HG03469 (cell line): ENCODE measurements around the gene PSTPIP1.

Source experiments
- ATAC-seq: cut with Tn5 transposase; IDR thresholded peaks from one replicate; pipeline ENCODE4 v1.9.1; 2021; ENCODE audit warnings: mild to moderate bottlenecking, moderate library complexity, moderate number of reproducible peaks; ENCODE audit not compliant: unreplicated experiment

Gene PSTPIP1

GRCh38 chr15:77028451-77029165 lies 33.7 kb downstream of the PSTPIP1 start:
- ATAC-seq: no peak

DNA sequence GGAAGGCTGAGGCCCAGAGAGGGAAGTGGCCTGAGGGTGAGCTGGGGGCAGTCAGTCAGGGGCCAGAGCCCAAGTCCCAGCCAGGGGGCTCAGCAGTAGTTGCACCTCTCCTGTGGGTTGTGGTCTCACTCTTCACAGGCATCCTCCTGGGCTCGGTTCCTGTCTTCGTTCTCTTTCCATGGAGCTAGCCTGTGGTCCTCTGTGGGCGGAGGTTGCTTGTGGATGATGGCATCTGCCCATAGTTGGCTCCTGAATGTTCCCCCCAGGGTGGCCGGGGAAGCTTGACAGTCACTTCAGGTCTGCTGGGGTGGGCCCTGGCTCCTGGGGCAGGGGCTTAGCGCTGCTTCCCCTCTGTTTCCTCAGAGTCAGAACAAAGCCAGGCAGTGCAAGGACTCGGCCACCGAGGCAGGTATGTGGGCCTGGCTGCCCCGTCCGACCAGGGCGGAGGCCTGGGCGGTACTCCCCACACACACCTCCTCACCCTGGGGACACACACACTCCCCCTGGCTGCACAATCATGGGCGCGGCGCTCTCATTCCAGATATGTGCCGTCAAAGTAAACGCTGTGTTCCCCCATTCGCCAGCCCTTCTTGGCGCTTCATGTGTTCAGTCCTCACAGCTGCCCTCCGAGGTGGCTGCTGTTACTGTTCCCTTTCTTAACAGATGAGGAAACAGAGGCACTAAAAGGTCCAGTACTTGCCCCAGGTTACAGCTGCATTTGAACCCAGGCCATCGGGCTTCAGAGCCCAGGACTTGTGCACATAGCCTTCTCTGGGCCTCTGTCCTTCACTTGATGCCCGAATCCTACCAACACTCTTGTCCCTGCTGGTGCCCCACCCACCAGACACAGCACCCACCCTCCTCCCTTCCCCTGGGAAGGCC lies 34.5 kb downstream of the PSTPIP1 start:
- no peak for ATAC-seq

GRCh38 chr15:77030048-77030927 lies 35.4 kb downstream of the PSTPIP1 start:
- ATAC-seq: no peak

GRCh38 chr15:77030928-77031375 lies 36.0 kb downstream of the PSTPIP1 start:
- ATAC-seq: no peak

DNA sequence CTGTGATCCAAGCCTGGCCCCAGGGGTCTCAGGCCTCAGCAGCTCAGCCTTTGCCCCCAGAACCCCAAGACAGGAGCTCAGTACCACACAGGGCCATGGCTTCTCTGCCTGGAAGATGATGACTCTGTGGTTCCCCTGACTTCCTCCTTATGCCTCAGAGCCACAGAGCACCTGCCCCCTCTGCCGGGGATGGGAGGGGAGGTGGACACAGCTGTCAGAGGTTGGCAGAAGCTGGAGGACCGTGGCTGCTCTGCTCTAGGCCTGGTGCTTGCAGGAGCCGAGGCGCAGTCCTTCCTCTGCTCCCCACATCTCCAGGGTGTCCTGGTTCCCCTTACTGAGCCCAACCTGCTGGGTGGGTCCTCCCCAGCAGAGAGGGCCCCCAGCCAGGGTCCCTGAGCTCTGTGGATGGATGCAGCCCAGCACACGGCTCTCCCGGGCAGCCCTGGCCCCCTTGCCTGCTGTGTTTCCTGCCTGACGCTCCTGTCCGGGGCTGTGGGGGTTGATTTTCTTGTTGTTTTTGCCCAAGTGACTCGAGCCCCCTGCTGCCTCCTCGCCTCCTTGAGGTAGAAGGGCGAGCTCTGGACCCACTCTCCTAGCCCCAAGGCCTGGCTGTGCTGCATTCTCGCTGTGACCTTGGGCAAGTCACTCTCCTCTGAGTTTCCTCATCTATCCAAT lies 36.6 kb downstream of the PSTPIP1 start:
- no peak for ATAC-seq

GRCh38 chr15:77032052-77032646 lies 37.2 kb downstream of the PSTPIP1 start:
- ATAC-seq: no peak

DNA sequence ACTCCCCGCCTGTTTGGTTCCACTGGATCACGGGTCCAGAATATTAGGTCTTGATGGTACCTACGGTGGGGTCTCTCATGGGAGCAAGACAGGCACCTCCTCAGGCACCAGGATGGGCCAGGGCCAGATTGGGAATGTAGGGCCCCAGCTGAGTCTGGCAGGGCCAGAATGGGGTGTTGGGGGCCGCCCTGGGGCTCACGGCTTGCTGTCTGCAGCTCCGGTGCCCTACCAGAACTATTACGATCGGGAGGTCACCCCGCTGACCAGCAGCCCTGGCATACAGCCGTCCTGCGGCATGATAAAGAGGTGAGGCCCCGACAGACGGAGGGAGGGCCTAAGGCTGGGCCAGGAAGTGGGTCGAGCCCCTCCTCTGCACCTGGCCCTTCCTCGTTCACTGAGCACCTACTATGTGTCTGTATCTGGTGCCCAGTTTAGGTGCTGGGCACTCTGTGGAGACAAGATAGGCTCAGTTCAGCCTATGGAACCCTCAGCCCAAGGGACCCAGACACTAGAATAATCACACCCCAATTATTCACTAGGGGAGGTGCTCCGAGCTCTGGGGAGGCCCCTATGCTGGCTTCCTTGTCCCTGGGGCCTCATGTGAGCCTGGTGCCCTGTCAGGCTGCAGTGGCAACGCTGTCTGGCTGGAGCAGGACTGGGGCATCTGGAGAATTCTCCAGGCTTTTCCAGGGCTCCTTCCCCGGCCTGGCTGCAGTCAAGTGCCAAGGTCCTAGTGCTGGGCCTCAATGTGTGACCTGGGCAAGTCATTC lies 37.9 kb downstream of the PSTPIP1 start:
- ATAC-seq: no peak

DNA sequence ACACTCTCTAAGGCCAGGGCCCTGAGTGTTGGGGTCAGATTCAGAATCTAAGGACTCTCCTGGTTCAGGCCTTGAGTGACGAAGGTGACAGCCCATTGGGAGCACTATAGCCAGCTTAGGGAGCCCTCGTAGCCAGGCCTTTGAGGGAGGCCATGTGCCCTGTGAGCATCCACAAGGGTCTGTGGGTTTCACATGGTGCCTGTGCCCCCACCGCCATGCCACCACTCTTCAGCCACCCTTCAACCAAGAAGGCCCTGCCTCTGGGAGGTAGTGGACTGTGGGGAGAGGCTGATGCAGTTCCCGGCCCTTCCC lies 38.4 kb downstream of the PSTPIP1 start:
- ATAC-seq: no peak

GRCh38 chr15:77033729-77034671 lies 39.1 kb downstream of the PSTPIP1 start:
- ATAC-seq: no peak

GRCh38 chr15:77034695-77035489 lies 40.0 kb downstream of the PSTPIP1 start:
- ATAC-seq: no peak

GRCh38 chr15:77035584-77035983 lies 40.7 kb downstream of the PSTPIP1 start:
- ATAC-seq: no peak

- no peak for ATAC-seq
Observed at GRCh38 chr15:77035999-77036471, 41.1 kb downstream of the PSTPIP1 start.

GRCh38 chr15:77036537-77037387 lies 41.8 kb downstream of the PSTPIP1 start:
- no peak for ATAC-seq

GRCh38 chr15:77037388-77038209 lies 42.7 kb downstream of the PSTPIP1 start:
- no peak for ATAC-seq

GRCh38 chr15:77038312-77039216 lies 43.6 kb downstream of the PSTPIP1 start:
- no peak for ATAC-seq
